Fibroblast of lung (primary cell): ENCODE measurements around the gene GADD45G.

ENCODE experiments used
- CTCF ChIP-seq, 2 donors: IDR thresholded peaks in 1 of 2; conservative IDR thresholded peaks in 1 of 2; 1 replicate in 1 of 2; 2 replicates in 1 of 2; pipeline ENCODE4 v1.5.1; 2011 to 2012; ENCODE audit warnings: low read length in 2 of 2, control low read depth in 1 of 2, inconsistent platforms in 1 of 2, low read depth in 1 of 2, mild to moderate bottlenecking in 1 of 2
- EZH2 ChIP-seq: IDR thresholded peaks from 2 replicates; pipeline ENCODE4 v1.5.1; 2012; ENCODE audit warnings: low read length, control low read depth, mild to moderate bottlenecking; ENCODE audit errors: missing control alignments

GRCh38 chr9:89625721-89626687, 21.2 kb downstream of the GADD45G start:
- TF ChIP-seq CTCF (conservative IDR thresholded peaks at IDR 0.05 in 1 of 2, IDR thresholded peaks at IDR 0.05 in 1 of 2; ENCODE audit: low read depth in 1 of 2, low read length in 2 of 2) (no peak), EZH2 (no peak)
